ENCODE measurements around the gene STON2. TPM values are rescaled to one million over a fixed set of nuclear protein-coding genes. Genes with fewer than 3 reads are reported as not detected.

STON2 gene
- total RNA-seq, 1 experiment from 2014 or later: 23.5 TPM

- no peak overlapping the region for H3K4me3 Mint-ChIP-seq (ENCODE audit: unreplicated experiment)
- no peak for DNase-seq (ENCODE audit: unreplicated experiment)
- TF ChIP-seq CTCF (IDR thresholded peaks at IDR 0.05; ENCODE audit: unreplicated experiment): no peak
- intact Hi-C loops (cut with micrococcal nuclease): no loop called here
- H3K27me3 Mint-ChIP-seq (ENCODE audit: insufficient read depth, unreplicated experiment): no peaks in the 10 kb centered on the region
- H3K36me3 Mint-ChIP-seq (ENCODE audit: insufficient read depth, unreplicated experiment): peaks cover 37% of the 10 kb centered on the region
- no TSS peak for BruUV-seq (replicated peaks)
- no peaks in the 10 kb centered on the region for H3K9me3 Mint-ChIP-seq (ENCODE audit: unreplicated experiment)
- H3K27ac Mint-ChIP-seq (ENCODE audit: low read depth, unreplicated experiment): no peak overlapping the region
- ChIA-PET CTCF (interaction anchor here (1.0 to 2.1 kb wide), 3 partner anchors 9 to 12 kb away, joined by 3 to 10 read pairs (median 6); no protein-coding TSS in a partner anchor), POLR2A (no interaction called here)
- no peaks in the 10 kb centered on the region for H3K4me1 Mint-ChIP-seq (ENCODE audit: insufficient read depth, unreplicated experiment)
Measured at GRCh38 chr14:81260732-81261131, 139.4 kb downstream of the STON2 start.

GRCh38 chr14:81256289-81256960 is 143.7 kb downstream of the STON2 start:
- Mint-ChIP-seq H3K4me1 (ENCODE audit: insufficient read depth, unreplicated experiment) (no peaks in the 10 kb centered on the region), H3K9me3 (ENCODE audit: unreplicated experiment) (no peaks in the 10 kb centered on the region), H3K27ac (ENCODE audit: low read depth, unreplicated experiment) (no peak overlapping the region), H3K36me3 (ENCODE audit: insufficient read depth, unreplicated experiment) (peaks cover 13% of the 10 kb centered on the region), H3K27me3 (ENCODE audit: insufficient read depth, unreplicated experiment) (no peaks in the 10 kb centered on the region), H3K4me3 (ENCODE audit: unreplicated experiment) (no peak overlapping the region)
- POLR2A ChIA-PET: no interaction called here
- no peak for TF ChIP-seq CTCF (IDR thresholded peaks at IDR 0.05; ENCODE audit: unreplicated experiment)
- no TSS peak for BruUV-seq (replicated peaks)
- CTCF ChIA-PET: no interaction called here
- no peak for DNase-seq (ENCODE audit: unreplicated experiment)
- intact Hi-C loops (cut with micrococcal nuclease): no loop called here

GRCh38 chr14:81252278-81252677 is 147.8 kb downstream of the STON2 start:
- Mint-ChIP-seq H3K4me1 (ENCODE audit: insufficient read depth, unreplicated experiment) (no peaks in the 10 kb centered on the region), H3K9me3 (ENCODE audit: unreplicated experiment) (no peaks in the 10 kb centered on the region), H3K36me3 (ENCODE audit: insufficient read depth, unreplicated experiment) (peaks cover 4% of the 10 kb centered on the region), H3K4me3 (ENCODE audit: unreplicated experiment) (no peak overlapping the region), H3K27ac (ENCODE audit: low read depth, unreplicated experiment) (no peak overlapping the region), H3K27me3 (ENCODE audit: insufficient read depth, unreplicated experiment) (no peaks in the 10 kb centered on the region)
- POLR2A ChIA-PET: interaction anchor here (0.6 to 1.2 kb wide), 2 partner anchors 11 to 33 kb away, joined by 3 read pairs; no protein-coding TSS in a partner anchor
- no TSS peak for BruUV-seq (replicated peaks)
- TF ChIP-seq CTCF (IDR thresholded peaks at IDR 0.05; ENCODE audit: unreplicated experiment): no peak
- intact Hi-C loops (cut with micrococcal nuclease): no loop called here
- DNase-seq (ENCODE audit: unreplicated experiment): no peak
- CTCF ChIA-PET: interaction anchor here (0.5 to 3.4 kb wide), 8 partner anchors 9 to 219 kb away, joined by 3 to 26 read pairs (median 6); no protein-coding TSS in a partner anchor

- POLR2A ChIA-PET: interaction anchor here (0.8 to 1.9 kb wide), 4 partner anchors 10 to 26 kb away, joined by 3 to 7 read pairs (median 4); partner anchors contain the start of gene GTF2A1
- no TSS peak for BruUV-seq (replicated peaks)
- H3K27me3 Mint-ChIP-seq (ENCODE audit: insufficient read depth, unreplicated experiment): no peaks in the 10 kb centered on the region
Measured at GRCh38 chr14:81247271-81247766, 152.8 kb downstream of the STON2 start.

More at GRCh38 chr14:81247271-81247766, 152.8 kb downstream of the STON2 start:
- intact Hi-C loops (cut with micrococcal nuclease): loop anchor here (2.0 kb wide), 1 partner anchor 27 kb away; the partner anchor contains the start of gene GTF2A1
- H3K4me1 Mint-ChIP-seq (ENCODE audit: insufficient read depth, unreplicated experiment): no peaks in the 10 kb centered on the region
- H3K36me3 Mint-ChIP-seq (ENCODE audit: insufficient read depth, unreplicated experiment): no peaks in the 10 kb centered on the region
- DNase-seq (ENCODE audit: unreplicated experiment): peak; percentile 61
- CTCF ChIA-PET: interaction anchor here (0.6 to 2.8 kb wide), 8 partner anchors 8 to 1489 kb away, joined by 3 to 17 read pairs (median 3); no protein-coding TSS in a partner anchor
- no peak for TF ChIP-seq CTCF (IDR thresholded peaks at IDR 0.05; ENCODE audit: unreplicated experiment)
- peaks cover 8% of the 10 kb centered on the region for H3K9me3 Mint-ChIP-seq (ENCODE audit: unreplicated experiment)
- no peak overlapping the region for H3K4me3 Mint-ChIP-seq (ENCODE audit: unreplicated experiment)
- peak overlapping the region; percentile 35 for H3K27ac Mint-ChIP-seq (ENCODE audit: low read depth, unreplicated experiment)
